ENCODE data around the gene CENPL. TPM values are rescaled to one million over a fixed set of nuclear protein-coding genes. Genes with fewer than 3 reads are reported as not detected.
"Not testable (repeated sequence)": the region's sequence is repeated elsewhere in the genome, so short reads cannot be mapped to it uniquely, and the experiment has no call there.

CENPL gene
- total and polyA plus RNA-seq, 3 experiments from 2014 or later = 6.2 to 27.4 (median 24.9) TPM

GRCh38 chr1:173770330-173770729 lies 54.4 kb downstream of the CENPL start:
- H3K4me1 ChIP-seq (ENCODE audit: insufficient read depth, low read length); H3K4me3 ChIP-seq (ENCODE audit: low read length); DNase-seq; H3K27me3 Mint-ChIP-seq; CTCF ChIA-PET; POLR2A ChIA-PET; H3K36me3 ChIP-seq (ENCODE audit: insufficient read depth, low read length); H3K9me3 ChIP-seq (ENCODE audit: low read length); H3K27ac ChIP-seq (ENCODE audit: low read depth, low read length); H3K9me3 Mint-ChIP-seq; H3K27me3 ChIP-seq (ENCODE audit: insufficient read depth, low read length, poor library complexity, severe bottlenecking): not testable (repeated sequence)
- Mint-ChIP-seq H3K4me3 (peak overlapping the region in 1 of 7 donors; percentile 10), H3K36me3 (peaks cover 4 to 58% (median 22%) of the 10 kb centered on the region in 3 donors), H3K4me1 (peaks cover 11 to 40% (median 38%) of the 10 kb centered on the region in 3 donors), H3K27ac (peak overlapping the region; percentile 7 to 88 (median 55))

GRCh38 chr1:173768827-173769226 lies 55.9 kb downstream of the CENPL start:
- Mint-ChIP-seq H3K4me1 (peaks cover 11 to 40% (median 38%) of the 10 kb centered on the region in 3 donors), H3K9me3 (peaks cover 0 to 5% (median 0%) of the 10 kb centered on the region in 5 donors), H3K27me3 (no peaks in the 10 kb centered on the region), H3K36me3 (peaks cover 12 to 54% (median 27%) of the 10 kb centered on the region in 3 donors), H3K27ac (peak overlapping the region in 5 of 8 donors; percentile 12 to 78 (median 59)), H3K4me3 (no peak overlapping the region)
- no peaks in the 10 kb centered on the region for H3K4me1 ChIP-seq (ENCODE audit: insufficient read depth, low read length)
- no peak overlapping the region for H3K27ac ChIP-seq (ENCODE audit: low read depth, low read length)
- no peaks in the 10 kb centered on the region for H3K36me3 ChIP-seq (ENCODE audit: insufficient read depth, low read length)
- DNase-seq = no peak
- no peaks in the 10 kb centered on the region for H3K27me3 ChIP-seq (ENCODE audit: insufficient read depth, low read length, poor library complexity, severe bottlenecking)
- ChIA-PET POLR2A (no interaction called here), CTCF (no interaction called here)
- H3K9me3 ChIP-seq (ENCODE audit: low read length) = no peaks in the 10 kb centered on the region
- no peak overlapping the region for H3K4me3 ChIP-seq (ENCODE audit: low read length)

GRCh38 chr1:173768206-173768605 lies 56.5 kb downstream of the CENPL start:
- CTCF ChIA-PET = no interaction called here
- Histone ChIP-seq H3K4me1 (ENCODE audit: insufficient read depth, low read length) (no peaks in the 10 kb centered on the region), H3K27me3 (ENCODE audit: insufficient read depth, low read length, poor library complexity, severe bottlenecking) (no peaks in the 10 kb centered on the region), H3K36me3 (ENCODE audit: insufficient read depth, low read length) (no peaks in the 10 kb centered on the region), H3K27ac (ENCODE audit: low read depth, low read length) (no peak overlapping the region), H3K4me3 (ENCODE audit: low read length) (no peak overlapping the region), H3K9me3 (ENCODE audit: low read length) (no peaks in the 10 kb centered on the region)
- POLR2A ChIA-PET = no interaction called here
- no peaks in the 10 kb centered on the region for H3K27me3 Mint-ChIP-seq
- H3K27ac Mint-ChIP-seq = peak overlapping the region in 1 of 8 donors; percentile 59
- H3K9me3 Mint-ChIP-seq = peaks cover 0 to 11% (median 3%) of the 10 kb centered on the region in 5 donors
- no peak overlapping the region for H3K4me3 Mint-ChIP-seq
- DNase-seq = no peak
- peaks cover 18 to 58% (median 28%) of the 10 kb centered on the region in 3 donors for H3K36me3 Mint-ChIP-seq
- peaks cover 11 to 40% (median 38%) of the 10 kb centered on the region in 3 donors for H3K4me1 Mint-ChIP-seq

GRCh38 chr1:173764331-173764730 lies 60.4 kb downstream of the CENPL start:
- H3K27ac Mint-ChIP-seq = peak overlapping the region in 1 of 8 donors; percentile 42
- peaks cover 12 to 29% (median 24%) of the 10 kb centered on the region in 3 donors for H3K4me1 Mint-ChIP-seq
- peaks cover 3 to 15% (median 10%) of the 10 kb centered on the region in 5 donors for H3K9me3 Mint-ChIP-seq
- CTCF ChIA-PET; DNase-seq; H3K4me1 ChIP-seq (ENCODE audit: insufficient read depth, low read length); H3K4me3 ChIP-seq (ENCODE audit: low read length); H3K9me3 ChIP-seq (ENCODE audit: low read length); H3K27ac ChIP-seq (ENCODE audit: low read depth, low read length); POLR2A ChIA-PET; H3K36me3 ChIP-seq (ENCODE audit: insufficient read depth, low read length); H3K4me3 Mint-ChIP-seq; H3K27me3 Mint-ChIP-seq; H3K27me3 ChIP-seq (ENCODE audit: insufficient read depth, low read length, poor library complexity, severe bottlenecking): not testable (repeated sequence)
- peaks cover 34 to 62% (median 44%) of the 10 kb centered on the region in 3 donors for H3K36me3 Mint-ChIP-seq

- no peak for DNase-seq
- H3K36me3 Mint-ChIP-seq = peaks cover 44 to 77% (median 55%) of the 10 kb centered on the region in 3 donors
- POLR2A ChIA-PET = no interaction called here
- peaks cover 39% of the 10 kb centered on the region for H3K36me3 ChIP-seq (ENCODE audit: insufficient read depth, low read length)
- no peak overlapping the region for H3K27ac ChIP-seq (ENCODE audit: low read depth, low read length)
- CTCF ChIA-PET = interaction anchor here (0.8 kb wide), 1 partner anchor 328 kb away, joined by 3 read pairs; no protein-coding TSS in a partner anchor
- no peaks in the 10 kb centered on the region for H3K9me3 ChIP-seq (ENCODE audit: low read length)
- no peak overlapping the region for H3K4me3 ChIP-seq (ENCODE audit: low read length)
- H3K27ac Mint-ChIP-seq = no peak overlapping the region
- no peak overlapping the region for H3K4me3 Mint-ChIP-seq
- H3K4me1 Mint-ChIP-seq = peaks cover 0 to 4% (median 4%) of the 10 kb centered on the region in 3 donors
- H3K27me3 ChIP-seq (ENCODE audit: insufficient read depth, low read length, poor library complexity, severe bottlenecking) = no peaks in the 10 kb centered on the region
- H3K27me3 Mint-ChIP-seq = no peaks in the 10 kb centered on the region
- peaks cover 3 to 11% (median 10%) of the 10 kb centered on the region in 5 donors for H3K9me3 Mint-ChIP-seq
- no peaks in the 10 kb centered on the region for H3K4me1 ChIP-seq (ENCODE audit: insufficient read depth, low read length)
Observed at GRCh38 chr1:173758980-173759379, 65.7 kb downstream of the CENPL start.

- H3K27ac ChIP-seq (ENCODE audit: low read depth, low read length) = no peak overlapping the region
- Mint-ChIP-seq H3K9me3 (peaks cover 0 to 6% (median 5%) of the 10 kb centered on the region in 5 donors), H3K4me1 (peaks cover 0 to 6% (median 4%) of the 10 kb centered on the region in 3 donors), H3K36me3 (peaks cover 44 to 78% (median 50%) of the 10 kb centered on the region in 3 donors), H3K4me3 (no peak overlapping the region), H3K27ac (no peak overlapping the region), H3K27me3 (no peaks in the 10 kb centered on the region)
- ChIA-PET CTCF (no interaction called here), POLR2A (no interaction called here)
- no peaks in the 10 kb centered on the region for H3K27me3 ChIP-seq (ENCODE audit: insufficient read depth, low read length, poor library complexity, severe bottlenecking)
- DNase-seq = no peak
- H3K9me3 ChIP-seq (ENCODE audit: low read length) = no peaks in the 10 kb centered on the region
- no peaks in the 10 kb centered on the region for H3K4me1 ChIP-seq (ENCODE audit: insufficient read depth, low read length)
- H3K36me3 ChIP-seq (ENCODE audit: insufficient read depth, low read length) = peaks cover 46% of the 10 kb centered on the region
- no peak overlapping the region for H3K4me3 ChIP-seq (ENCODE audit: low read length)
Observed at GRCh38 chr1:173758110-173758509, 66.6 kb downstream of the CENPL start.

- Mint-ChIP-seq H3K9me3 (peaks cover 0 to 4% (median under 1%) of the 10 kb centered on the region in 5 donors), H3K4me1 (peaks cover 0 to 6% (median 4%) of the 10 kb centered on the region in 3 donors), H3K36me3 (peaks cover 42 to 80% (median 46%) of the 10 kb centered on the region in 3 donors), H3K27ac (no peak overlapping the region), H3K27me3 (no peaks in the 10 kb centered on the region), H3K4me3 (no peak overlapping the region)
- Histone ChIP-seq H3K27me3 (ENCODE audit: insufficient read depth, low read length, poor library complexity, severe bottlenecking) (no peaks in the 10 kb centered on the region), H3K9me3 (ENCODE audit: low read length) (no peaks in the 10 kb centered on the region), H3K27ac (ENCODE audit: low read depth, low read length) (no peak overlapping the region), H3K36me3 (ENCODE audit: insufficient read depth, low read length) (peaks cover 48% of the 10 kb centered on the region), H3K4me1 (ENCODE audit: insufficient read depth, low read length) (no peaks in the 10 kb centered on the region), H3K4me3 (ENCODE audit: low read length) (no peak overlapping the region)
- no peak for DNase-seq
- POLR2A ChIA-PET = no interaction called here
- CTCF ChIA-PET = no interaction called here
Observed at GRCh38 chr1:173757666-173758065, 67.0 kb downstream of the CENPL start.

GRCh38 chr1:173753830-173754229 lies 70.9 kb downstream of the CENPL start:
- Mint-ChIP-seq H3K9me3 (no peaks in the 10 kb centered on the region), H3K4me1 (peaks cover 6 to 8% (median 6%) of the 10 kb centered on the region in 3 donors), H3K27ac (no peak overlapping the region), H3K27me3 (no peaks in the 10 kb centered on the region), H3K4me3 (no peak overlapping the region), H3K36me3 (peaks cover 21 to 79% (median 29%) of the 10 kb centered on the region in 3 donors)
- H3K27me3 ChIP-seq (ENCODE audit: insufficient read depth, low read length, poor library complexity, severe bottlenecking) = no peaks in the 10 kb centered on the region
- H3K4me3 ChIP-seq (ENCODE audit: low read length) = no peak overlapping the region
- POLR2A ChIA-PET = no interaction called here
- H3K9me3 ChIP-seq (ENCODE audit: low read length) = no peaks in the 10 kb centered on the region
- CTCF ChIA-PET = no interaction called here
- H3K36me3 ChIP-seq (ENCODE audit: insufficient read depth, low read length) = peaks cover 48% of the 10 kb centered on the region
- DNase-seq = no peak
- no peak overlapping the region for H3K27ac ChIP-seq (ENCODE audit: low read depth, low read length)
- no peaks in the 10 kb centered on the region for H3K4me1 ChIP-seq (ENCODE audit: insufficient read depth, low read length)

Measured in CD8-positive, alpha-beta memory T cell (primary cell).